ENCODE results near the gene ICAM3. TPM values are rescaled to one million over a fixed set of nuclear protein-coding genes. Genes with fewer than 3 reads are reported as not detected.

ICAM3 gene
- total RNA-seq, 1 donor: 3.6 TPM

DNA sequence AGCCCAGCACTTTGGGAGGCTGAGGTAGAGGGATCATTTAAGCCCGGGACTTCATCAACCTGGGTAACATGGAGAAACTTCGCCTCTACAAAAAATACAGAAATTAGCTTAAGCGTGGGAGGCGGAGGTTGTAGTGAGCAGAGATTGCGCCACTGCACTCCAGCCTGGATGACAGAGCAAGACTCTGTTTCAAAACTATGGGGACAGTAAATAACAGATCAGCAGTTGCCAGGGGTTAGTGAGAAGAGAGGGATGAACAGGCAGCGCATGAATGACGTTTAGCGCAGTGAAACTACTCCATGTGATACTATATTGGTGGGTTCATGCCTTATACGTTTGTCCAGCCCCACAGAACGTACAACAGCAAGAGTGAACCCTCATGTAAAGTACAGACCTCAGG is 7.1 kb upstream of the ICAM3 start:
- Histone ChIP-seq H3K4me2 (ENCODE audit: insufficient read depth, low read length) (peak overlapping the region; percentile 20), H3K9me3 (ENCODE audit: low read depth, low read length) (no peaks in the 10 kb centered on the region), H3K79me2 (ENCODE audit: insufficient read depth, low read length) (no peaks in the 10 kb centered on the region), H4K20me1 (ENCODE audit: insufficient read depth, low read length) (no peaks in the 10 kb centered on the region), H3K27me3 (ENCODE audit: insufficient read depth, low read length) (no peaks in the 10 kb centered on the region), H3K4me1 (ENCODE audit: insufficient read depth, low read length) (peaks cover 5% of the 10 kb centered on the region), H3K27ac (ENCODE audit: low read depth, low read length) (no peak overlapping the region), H3K36me3 (ENCODE audit: insufficient read depth, low read length) (peaks cover 11% of the 10 kb centered on the region), H2AFZ (ENCODE audit: low read length) (no peak overlapping the region), H3K4me3 (ENCODE audit: insufficient read depth, low read length) (no peak overlapping the region)
- TF ChIP-seq, protein P1, sequence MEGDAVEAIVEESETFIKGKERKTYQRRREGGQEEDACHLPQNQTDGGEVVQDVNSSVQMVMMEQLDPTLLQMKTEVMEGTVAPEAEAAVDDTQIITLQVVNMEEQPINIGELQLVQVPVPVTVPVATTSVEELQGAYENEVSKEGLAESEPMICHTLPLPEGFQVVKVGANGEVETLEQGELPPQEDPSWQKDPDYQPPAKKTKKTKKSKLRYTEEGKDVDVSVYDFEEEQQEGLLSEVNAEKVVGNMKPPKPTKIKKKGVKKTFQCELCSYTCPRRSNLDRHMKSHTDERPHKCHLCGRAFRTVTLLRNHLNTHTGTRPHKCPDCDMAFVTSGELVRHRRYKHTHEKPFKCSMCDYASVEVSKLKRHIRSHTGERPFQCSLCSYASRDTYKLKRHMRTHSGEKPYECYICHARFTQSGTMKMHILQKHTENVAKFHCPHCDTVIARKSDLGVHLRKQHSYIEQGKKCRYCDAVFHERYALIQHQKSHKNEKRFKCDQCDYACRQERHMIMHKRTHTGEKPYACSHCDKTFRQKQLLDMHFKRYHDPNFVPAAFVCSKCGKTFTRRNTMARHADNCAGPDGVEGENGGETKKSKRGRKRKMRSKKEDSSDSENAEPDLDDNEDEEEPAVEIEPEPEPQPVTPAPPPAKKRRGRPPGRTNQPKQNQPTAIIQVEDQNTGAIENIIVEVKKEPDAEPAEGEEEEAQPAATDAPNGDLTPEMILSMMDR (IDR thresholded peaks at IDR 0.05; ENCODE audit: extremely low read depth, low read depth, low read length): no peak
- peak; percentile 18 for DNase-seq (ENCODE audit: insufficient read length, low spot score, missing footprints)

DNA sequence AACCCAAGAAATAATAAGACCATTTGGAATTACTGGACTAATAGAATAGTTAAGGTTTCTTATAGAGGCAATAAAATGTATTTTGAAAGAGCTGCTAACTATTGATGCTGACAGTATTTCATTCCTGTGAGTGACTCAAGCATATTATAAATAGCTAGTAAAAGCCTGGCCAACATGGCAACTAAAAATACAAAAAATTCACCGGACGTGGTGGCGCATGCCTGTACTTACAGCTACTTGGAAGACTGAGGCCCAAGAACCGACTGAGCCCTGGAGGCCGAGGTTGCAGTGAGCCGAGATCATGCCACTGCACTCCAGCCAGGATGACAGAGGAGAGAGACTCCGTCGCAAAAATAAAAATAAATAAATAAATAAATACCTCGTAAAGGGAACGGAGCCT is 5.4 kb upstream of the ICAM3 start:
- peaks cover 5% of the 10 kb centered on the region for H3K4me1 ChIP-seq (ENCODE audit: insufficient read depth, low read length)
- no peaks in the 10 kb centered on the region for H4K20me1 ChIP-seq (ENCODE audit: insufficient read depth, low read length)
- no peak overlapping the region for H3K4me2 ChIP-seq (ENCODE audit: insufficient read depth, low read length)
- H3K27me3 ChIP-seq (ENCODE audit: insufficient read depth, low read length): no peaks in the 10 kb centered on the region
- no peak overlapping the region for H3K27ac ChIP-seq (ENCODE audit: low read depth, low read length)
- DNase-seq (ENCODE audit: insufficient read length, low spot score, missing footprints): peak; percentile 4
- H3K4me3 ChIP-seq (ENCODE audit: insufficient read depth, low read length): no peak overlapping the region
- peaks cover 2% of the 10 kb centered on the region for H3K36me3 ChIP-seq (ENCODE audit: insufficient read depth, low read length)
- H3K79me2 ChIP-seq (ENCODE audit: insufficient read depth, low read length): no peaks in the 10 kb centered on the region
- H2AFZ ChIP-seq (ENCODE audit: low read length): no peak overlapping the region
- TF ChIP-seq, protein P1 (IDR thresholded peaks at IDR 0.05; ENCODE audit: extremely low read depth, low read depth, low read length): no peak
- H3K9me3 ChIP-seq (ENCODE audit: low read depth, low read length): no peaks in the 10 kb centered on the region

DNA sequence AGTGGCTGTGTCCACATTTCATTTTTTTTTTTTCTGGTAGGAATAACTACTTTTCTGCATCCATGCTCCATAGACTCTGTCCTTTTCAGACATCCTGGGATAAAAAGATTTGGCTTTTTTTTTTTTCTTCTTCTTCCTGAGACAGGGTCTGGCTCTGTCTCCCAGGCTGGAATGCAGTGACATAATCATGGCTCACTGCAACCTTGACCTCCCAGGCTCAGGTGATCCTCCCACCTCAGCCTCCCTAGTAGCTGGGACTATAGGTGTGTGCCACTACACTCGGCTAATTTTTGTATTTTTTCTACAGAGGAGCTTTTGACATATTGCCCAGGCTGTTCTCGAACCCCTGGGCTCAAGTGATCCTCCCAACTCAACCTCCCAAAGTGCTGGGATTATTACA is 4.1 kb upstream of the ICAM3 start:
- H2AFZ ChIP-seq (ENCODE audit: low read length): no peak overlapping the region
- DNase-seq (ENCODE audit: insufficient read length, low spot score, missing footprints): no peak
- H3K27ac ChIP-seq (ENCODE audit: low read depth, low read length): no peak overlapping the region
- no peak overlapping the region for H3K4me3 ChIP-seq (ENCODE audit: insufficient read depth, low read length)
- H3K79me2 ChIP-seq (ENCODE audit: insufficient read depth, low read length): no peaks in the 10 kb centered on the region
- TF ChIP-seq, protein P1 (IDR thresholded peaks at IDR 0.05; ENCODE audit: extremely low read depth, low read depth, low read length): no peak
- H3K9me3 ChIP-seq (ENCODE audit: low read depth, low read length): no peaks in the 10 kb centered on the region
- H4K20me1 ChIP-seq (ENCODE audit: insufficient read depth, low read length): no peaks in the 10 kb centered on the region
- no peaks in the 10 kb centered on the region for H3K36me3 ChIP-seq (ENCODE audit: insufficient read depth, low read length)
- H3K4me2 ChIP-seq (ENCODE audit: insufficient read depth, low read length): no peak overlapping the region
- H3K27me3 ChIP-seq (ENCODE audit: insufficient read depth, low read length): no peaks in the 10 kb centered on the region
- peaks cover 5% of the 10 kb centered on the region for H3K4me1 ChIP-seq (ENCODE audit: insufficient read depth, low read length)

DNA sequence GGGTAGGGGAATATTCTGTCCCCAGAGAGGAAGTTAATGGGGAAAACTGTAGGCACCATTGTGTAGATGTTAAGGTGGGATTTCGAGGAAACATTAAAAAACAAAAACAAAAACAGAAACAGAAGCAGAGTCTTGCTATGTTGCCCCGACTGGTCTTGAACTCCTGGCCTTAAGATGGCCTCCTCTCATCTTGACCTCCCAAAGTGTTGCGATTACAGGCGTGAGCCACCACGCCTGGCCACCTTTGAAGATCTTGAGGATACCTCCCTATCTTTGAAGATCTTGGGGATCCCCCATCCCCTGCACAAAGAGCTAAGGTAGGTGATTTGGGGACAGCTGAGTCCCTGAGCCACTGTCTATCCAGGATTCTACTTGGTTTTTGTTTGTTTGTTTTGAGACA is 553 bp upstream of the ICAM3 start:
- Histone ChIP-seq H3K4me1 (ENCODE audit: insufficient read depth, low read length) (no peaks in the 10 kb centered on the region), H2AFZ (ENCODE audit: low read length) (no peak overlapping the region), H3K79me2 (ENCODE audit: insufficient read depth, low read length) (no peaks in the 10 kb centered on the region), H3K4me3 (ENCODE audit: insufficient read depth, low read length) (no peak overlapping the region), H3K9me3 (ENCODE audit: low read depth, low read length) (no peaks in the 10 kb centered on the region), H3K27ac (ENCODE audit: low read depth, low read length) (no peak overlapping the region), H3K36me3 (ENCODE audit: insufficient read depth, low read length) (no peaks in the 10 kb centered on the region), H3K27me3 (ENCODE audit: insufficient read depth, low read length) (no peaks in the 10 kb centered on the region), H3K4me2 (ENCODE audit: insufficient read depth, low read length) (no peak overlapping the region), H4K20me1 (ENCODE audit: insufficient read depth, low read length) (no peaks in the 10 kb centered on the region)
- DNase-seq (ENCODE audit: insufficient read length, low spot score, missing footprints): peak; percentile 23
- TF ChIP-seq, protein P1 (IDR thresholded peaks at IDR 0.05; ENCODE audit: extremely low read depth, low read depth, low read length): no peak

All from osteoblast (primary cell).